Measurements from ENCODE around the gene LIN7B. TPM values are rescaled to one million over a fixed set of nuclear protein-coding genes. Genes with fewer than 3 reads are reported as not detected.

The LIN7B gene
- total and polyA plus RNA-seq, 2 of the 8 experiments (the other 6 are each of a cell fraction or from before 2014, with no cell fraction given), result 4.1 to 4.2 TPM

GRCh38 chr19:49154279-49154678 is 40.1 kb downstream of the LIN7B start:
- Histone ChIP-seq H4K91ac (replicated peaks; ENCODE audit: insufficient read length, low read length) (peak overlapping the region; percentile 61), H3K4me1 (replicated peaks in 1 of 4; ENCODE audit: control insufficient read depth in 3 of 4, insufficient read depth in 4 of 4, low read length in 3 of 4) (peaks cover 0 to 26% (median 16%) of the 10 kb centered on the region in 4 experiments; a peak in 6 of 7 replicates), H3K4ac (replicated peaks; ENCODE audit: insufficient read length, low read depth, low read length) (no peak overlapping the region), H3K23ac (ENCODE audit: insufficient read length) (no peak overlapping the region), H2BK120ac (replicated peaks; ENCODE audit: low read depth, low read length) (no peak overlapping the region), H4K8ac (ENCODE audit: extremely low read depth, insufficient read depth, low read length) (no peak overlapping the region; the same call in 1 of the 2 replicates), H3K56ac (replicated peaks; ENCODE audit: insufficient read length, low read depth, low read length) (no peak overlapping the region), H4K20me1 (replicated peaks in 1 of 2; ENCODE audit: control insufficient read depth in 1 of 2, insufficient read depth in 2 of 2, low read length in 2 of 2) (no peaks in the 10 kb centered on the region), H3K18ac (ENCODE audit: extremely low read depth, low read length) (no peak overlapping the region), H3K36me3 (ENCODE audit: control insufficient read depth in 2 of 4, insufficient read depth in 4 of 4, low read length in 3 of 4) (no peaks in the 10 kb centered on the region), H3K23me2 (ENCODE audit: low read depth, low read length) (peaks cover 27% of the 10 kb centered on the region), H2AFZ (ENCODE audit: low read length) (no peak overlapping the region), H3K27me3 (replicated peaks in 1 of 4; ENCODE audit: control insufficient read depth in 3 of 4, extremely low read depth in 1 of 4, insufficient read depth in 3 of 4, low read length in 3 of 4) (peaks cover 0 to 14% (median 9%) of the 10 kb centered on the region in 4 experiments; a peak in 4 of 7 replicates), H2BK15ac (ENCODE audit: low read length) (peak overlapping the region; percentile 82; the same call in 1 of the 2 replicates), H3K14ac (ENCODE audit: insufficient read length) (no peak overlapping the region), H2AK5ac (ENCODE audit: low read depth, low read length) (peak overlapping the region; percentile 58), H3K9me3 (ENCODE audit: insufficient read depth in 2 of 2, low read depth in 1 of 2, low read length in 1 of 2) (no peaks in the 10 kb centered on the region), H3K79me1 (ENCODE audit: low read depth, low read length) (no peaks in the 10 kb centered on the region), H3K79me2 (ENCODE audit: control insufficient read depth in 1 of 2, insufficient read depth in 2 of 2, low read length in 2 of 2) (no peaks in the 10 kb centered on the region), H2BK12ac (ENCODE audit: low read depth, low read length) (peak overlapping the region; percentile 45; the same call in 1 of the 2 replicates), H3K27ac (ENCODE audit: low read depth, low read length) (no peak overlapping the region), H2BK20ac (ENCODE audit: low read length) (no peak overlapping the region), H3K4me2 (ENCODE audit: insufficient read depth in 1 of 2, low read depth in 2 of 2, low read length in 2 of 2) (no peak overlapping the region; a peak in 1 of 4 replicates), H3K4me3 (ENCODE audit: extremely low read depth in 1 of 4, insufficient read depth in 2 of 4, low read depth in 3 of 4, low read length in 4 of 4) (no peak overlapping the region), H4K5ac (ENCODE audit: insufficient read length, low read depth, low read length) (no peak overlapping the region), H3K9ac (replicated peaks in 1 of 4; ENCODE audit: extremely low read depth in 1 of 4, low read depth in 3 of 4, low read length in 3 of 4) (no peak overlapping the region), H2BK5ac (ENCODE audit: low read depth, low read length) (no peak overlapping the region)
- WGBS, 2 experiments (ENCODE audit: extremely low coverage in 1 of 2, insufficient coverage in 1 of 2, insufficient read length in 1 of 2, insufficient replicate concordance in 2 of 2, low coverage in 1 of 2, low lambda C conversion rate in 2 of 2, missing lambda C conversion rate in 1 of 2), result 89% methylated on average over 6 of the region's 6 CpGs; no CpG with 5 or more reads in 1 of the 2 experiments
- POLR2A ChIA-PET (ENCODE audit: partially characterized antibody), result no interaction called here
- CTCF ChIA-PET (ENCODE audit: partially characterized antibody), result interaction anchor here (2.0 to 2.2 kb wide), 2 partner anchors 8 to 57 kb away, joined by 8 to 9 read pairs; no protein-coding TSS in a partner anchor
- FAIRE-seq (no peak), DNase-seq (ENCODE audit: low read depth in 1 of 2, low spot score in 2 of 2) (no peak)
- TF ChIP-seq POLR2AphosphoS5 (IDR thresholded peaks at IDR 0.05; ENCODE audit: low read depth, low read length) (no peak), FOSL1 (IDR thresholded peaks at IDR 0.05; ENCODE audit: insufficient read depth, low read depth, low read length) (no peak), EP300 (IDR thresholded peaks at IDR 0.05; ENCODE audit: borderline replicate concordance in 1 of 2, low read depth in 2 of 2, low read length in 2 of 2) (no peak), SIRT6 (IDR thresholded peaks at IDR 0.05; ENCODE audit: low read length) (no peak), RBBP5 (IDR thresholded peaks at IDR 0.05; ENCODE audit: borderline replicate concordance, low read depth, low read length) (no peak), CEBPB (IDR thresholded peaks at IDR 0.05; ENCODE audit: low read depth, low read length) (no peak), CHD2 (IDR thresholded peaks at IDR 0.05; ENCODE audit: low read length) (no peak), SP2 (IDR thresholded peaks at IDR 0.05; ENCODE audit: low read length) (no peak), GABPA (IDR thresholded peaks at IDR 0.05; ENCODE audit: borderline replicate concordance, insufficient read depth, low read length) (no peak), SRF (IDR thresholded peaks at IDR 0.05; ENCODE audit: low read depth, low read length) (no peak), EZH2 (IDR thresholded peaks at IDR 0.05; ENCODE audit: low read depth, low read length, severe bottlenecking) (no peak), POU5F1 (IDR thresholded peaks at IDR 0.05; ENCODE audit: low read depth, low read length) (no peak), SP1 (IDR thresholded peaks at IDR 0.05; ENCODE audit: low read depth, low read length) (no peak), RAD21 (IDR thresholded peaks at IDR 0.05 in 1 of 2, conservative IDR thresholded peaks at IDR 0.05 in 1 of 2; ENCODE audit: low read depth in 2 of 2, low read length in 2 of 2) (no peak), CBX5 (IDR thresholded peaks at IDR 0.05; ENCODE audit: low read depth, low read length) (no peak)
